AG09319 (cell line): ENCODE results near the gene PSD.

Experiments
- DNase-seq: peaks from one replicate; pipeline ENCODE4 v3.0.0-alpha.2; 2010; ENCODE audit warnings: low read depth; ENCODE audit errors: extremely low read depth
- TF ChIP-seq, protein P1 (sequence below): IDR thresholded peaks from 2 replicates; pipeline ENCODE4 v1.5.1; 2011; ENCODE audit warnings: low read depth, mild to moderate bottlenecking, inconsistent platforms, low read length, moderate library complexity

PSD gene

GRCh38 chr10:102393411-102394078 is 25.0 kb downstream of the PSD start:
- TF ChIP-seq, protein P1, sequence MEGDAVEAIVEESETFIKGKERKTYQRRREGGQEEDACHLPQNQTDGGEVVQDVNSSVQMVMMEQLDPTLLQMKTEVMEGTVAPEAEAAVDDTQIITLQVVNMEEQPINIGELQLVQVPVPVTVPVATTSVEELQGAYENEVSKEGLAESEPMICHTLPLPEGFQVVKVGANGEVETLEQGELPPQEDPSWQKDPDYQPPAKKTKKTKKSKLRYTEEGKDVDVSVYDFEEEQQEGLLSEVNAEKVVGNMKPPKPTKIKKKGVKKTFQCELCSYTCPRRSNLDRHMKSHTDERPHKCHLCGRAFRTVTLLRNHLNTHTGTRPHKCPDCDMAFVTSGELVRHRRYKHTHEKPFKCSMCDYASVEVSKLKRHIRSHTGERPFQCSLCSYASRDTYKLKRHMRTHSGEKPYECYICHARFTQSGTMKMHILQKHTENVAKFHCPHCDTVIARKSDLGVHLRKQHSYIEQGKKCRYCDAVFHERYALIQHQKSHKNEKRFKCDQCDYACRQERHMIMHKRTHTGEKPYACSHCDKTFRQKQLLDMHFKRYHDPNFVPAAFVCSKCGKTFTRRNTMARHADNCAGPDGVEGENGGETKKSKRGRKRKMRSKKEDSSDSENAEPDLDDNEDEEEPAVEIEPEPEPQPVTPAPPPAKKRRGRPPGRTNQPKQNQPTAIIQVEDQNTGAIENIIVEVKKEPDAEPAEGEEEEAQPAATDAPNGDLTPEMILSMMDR: peak; percentile 90
- no peak for DNase-seq

DNA sequence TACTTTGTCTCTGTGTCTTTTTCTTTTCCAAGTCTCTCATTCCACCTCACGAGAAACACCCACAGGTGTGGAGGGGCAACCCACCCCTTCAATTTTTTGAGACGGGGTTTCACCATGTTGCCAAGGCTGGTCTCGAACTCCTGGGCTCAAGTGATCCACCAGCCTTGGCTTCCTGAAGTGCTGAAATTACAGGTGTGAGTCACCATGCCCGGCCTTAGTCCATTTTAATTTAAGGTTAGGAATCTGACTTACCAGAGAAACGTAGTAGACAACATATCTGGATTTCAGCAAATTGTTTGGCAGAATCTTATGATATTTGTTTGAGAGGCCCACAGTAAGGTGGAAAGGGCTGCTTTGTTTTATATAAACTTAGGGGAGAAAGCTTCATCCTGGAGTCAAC is 26.3 kb downstream of the PSD start:
- TF ChIP-seq, protein P1: no peak
- DNase-seq: no peak

GRCh38 chr10:102389894-102390293 is 28.7 kb downstream of the PSD start:
- TF ChIP-seq, protein P1: no peak
- DNase-seq: no peak

DNA sequence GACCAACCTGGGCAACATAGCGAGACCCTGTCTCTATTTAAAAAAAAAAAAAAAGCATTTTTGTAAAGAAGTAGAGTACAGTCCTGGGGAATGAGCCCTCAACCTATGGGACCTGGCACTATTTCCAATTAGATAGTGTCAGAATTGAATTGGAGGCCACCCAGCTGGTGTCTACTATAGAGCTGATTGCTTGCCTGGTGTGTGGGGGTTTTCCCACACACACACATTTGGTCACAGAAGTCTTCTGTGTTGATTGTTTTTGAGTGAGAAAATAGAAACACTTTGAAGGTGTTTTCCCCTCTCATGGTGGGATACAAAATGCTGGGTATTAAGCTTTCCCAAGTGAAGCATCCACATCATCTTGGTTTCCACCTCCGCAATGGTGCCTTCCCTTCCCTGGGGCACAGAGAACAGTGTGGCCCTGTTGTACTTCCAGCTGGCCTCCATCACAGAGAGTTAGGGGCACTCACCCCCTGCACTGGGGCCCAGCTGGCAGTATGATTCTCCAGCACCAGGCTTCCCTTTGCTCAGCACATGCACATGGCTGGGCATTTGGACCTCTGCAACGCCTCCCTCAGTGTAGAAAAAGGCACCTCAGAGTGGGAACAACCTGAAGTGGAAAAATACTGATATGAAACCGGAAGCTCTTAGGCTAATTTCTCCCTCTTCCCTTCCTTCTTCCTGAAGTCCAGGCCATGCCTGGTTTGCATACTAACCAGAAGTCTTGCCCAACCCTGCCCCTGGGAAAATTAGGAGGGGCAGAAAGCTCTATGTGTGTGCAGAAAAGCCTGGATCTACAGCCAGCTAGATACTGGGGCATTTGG is 33.8 kb downstream of the PSD start:
- TF ChIP-seq, protein P1: no peak

DNA sequence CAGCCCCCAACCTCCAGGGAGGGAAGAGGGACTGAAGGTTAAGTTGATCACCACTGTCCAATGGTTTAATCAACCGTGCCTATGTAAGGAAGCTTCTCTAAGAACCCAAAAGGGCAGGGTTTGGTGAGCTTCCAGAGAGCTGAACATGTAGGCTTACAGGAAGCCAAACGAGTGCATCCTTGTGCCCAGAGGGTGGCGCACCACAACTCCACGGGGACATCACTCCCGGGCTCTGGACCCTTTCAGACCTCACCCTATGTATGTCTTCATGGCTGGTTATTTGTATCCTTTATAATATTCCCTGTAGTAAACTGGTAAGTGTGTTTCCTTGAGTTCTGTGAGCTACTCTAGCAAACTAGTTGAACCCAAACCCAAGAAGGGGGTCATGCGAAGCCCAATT is 34.5 kb downstream of the PSD start:
- no peak for DNase-seq
- TF ChIP-seq, protein P1: peak; percentile 4

More for the DNA sequence above, 33.8 kb downstream of the PSD start:
- DNase-seq: no peak

DNA sequence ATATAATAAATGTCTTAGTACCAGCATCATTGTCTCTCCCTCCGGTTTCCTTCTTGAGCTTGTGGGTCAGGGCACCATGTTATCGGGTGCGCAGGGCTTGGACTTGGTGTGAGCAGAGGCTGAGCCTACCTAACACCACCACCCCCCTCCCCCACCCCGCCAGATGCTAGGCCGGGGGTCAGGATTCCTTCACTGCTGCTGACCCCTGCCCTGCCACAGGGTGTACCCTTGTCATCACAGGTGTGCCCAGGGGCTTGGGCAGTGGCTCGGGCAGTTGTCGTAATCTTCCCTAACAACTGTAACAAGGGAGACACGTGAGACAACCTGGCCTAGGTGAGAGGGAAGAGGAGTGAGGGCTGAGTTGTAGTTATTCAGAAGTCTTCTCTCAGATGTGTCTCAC is 35.7 kb downstream of the PSD start:
- TF ChIP-seq, protein P1: no peak
- DNase-seq: no peak

DNA sequence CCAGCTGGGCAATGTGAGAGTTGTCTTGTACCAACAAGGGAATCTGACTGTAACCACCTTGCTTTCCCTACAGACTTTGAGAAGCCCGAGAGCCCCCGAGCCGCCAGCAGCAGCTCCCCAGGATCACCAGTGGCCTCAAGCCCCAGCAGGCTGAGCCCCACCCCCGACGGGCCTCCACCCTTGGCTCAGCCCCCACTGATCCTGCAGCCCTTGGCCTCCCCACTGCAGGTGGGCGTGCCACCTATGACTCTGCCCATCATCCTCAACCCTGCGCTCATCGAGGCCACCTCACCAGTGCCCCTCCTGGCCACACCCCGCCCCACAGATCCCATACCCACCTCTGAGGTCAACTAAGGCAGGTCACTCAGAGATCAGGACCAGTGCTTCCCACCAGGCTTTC is 36.6 kb downstream of the PSD start:
- DNase-seq: no peak
- TF ChIP-seq, protein P1: no peak
